Germinal center (tissue), 1 donor: ENCODE measurements around the gene AK8.

Experiments used
- DNase-seq: peaks from one replicate; pipeline ENCODE4 v3.0.0; 2012; ENCODE audit warnings: mixed read lengths, low spot score

Gene AK8

GRCh38 chr9:132825430-132825829 lies 52.7 kb downstream of the AK8 start:
- DNase-seq = no peak

- DNase-seq = no peak
Measured at GRCh38 chr9:132824951-132825350, 53.1 kb downstream of the AK8 start.

DNA sequence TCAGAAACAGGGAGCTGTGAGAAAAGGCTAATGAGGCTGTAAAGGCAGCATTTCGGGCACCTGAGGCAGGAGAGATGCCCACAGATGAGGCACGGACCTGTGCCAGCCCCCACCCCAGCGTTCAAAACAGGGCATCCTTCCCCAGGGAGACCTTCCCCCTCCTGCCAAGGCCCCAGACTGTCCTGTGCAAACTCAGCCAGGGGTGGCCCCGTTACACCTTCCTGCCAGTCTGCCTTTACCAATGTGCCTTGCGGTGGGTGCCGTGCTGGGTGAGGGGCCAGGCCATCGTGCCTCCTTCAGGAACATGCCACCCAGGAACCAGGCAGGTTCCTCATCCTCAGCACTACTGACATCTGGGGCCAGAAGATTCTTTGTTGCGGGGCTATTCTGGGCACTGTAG lies 53.9 kb downstream of the AK8 start:
- no peak for DNase-seq

DNA sequence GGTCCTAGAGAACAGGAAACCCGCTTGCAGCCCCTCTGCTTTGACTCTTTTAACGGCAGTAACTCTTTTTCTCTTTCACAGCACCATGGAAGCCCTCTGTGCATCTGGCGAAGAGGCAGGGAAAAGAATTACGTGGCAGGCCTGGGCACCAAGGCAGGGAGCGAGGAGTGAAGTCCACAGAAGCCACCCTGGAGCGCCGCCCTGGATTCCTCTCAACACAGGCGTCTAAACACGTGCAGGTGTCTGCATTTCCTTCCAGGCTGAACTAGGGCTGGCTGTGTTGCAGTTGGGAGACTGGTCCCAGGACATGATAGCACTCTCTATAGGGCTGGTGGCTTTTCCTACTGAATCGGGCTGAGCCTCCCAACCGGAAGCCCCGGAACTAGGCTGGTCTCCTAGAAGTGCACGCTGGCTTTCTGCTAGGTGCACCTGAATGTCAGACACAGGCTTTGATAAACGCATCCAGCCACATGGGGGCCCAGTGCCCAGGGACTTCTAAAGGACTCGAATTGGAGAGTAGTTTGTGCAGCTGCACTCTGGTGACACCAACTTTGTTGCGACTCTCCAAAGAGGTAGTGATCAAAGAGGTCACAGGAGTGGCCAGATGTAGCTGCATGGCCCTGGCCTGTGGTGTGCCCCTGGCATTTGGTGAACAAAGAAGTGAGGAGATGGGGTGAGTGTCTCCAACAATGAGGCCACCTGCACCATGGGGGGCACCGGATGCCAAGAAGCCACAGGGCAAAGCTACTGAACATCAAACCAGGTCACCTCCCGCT lies 54.5 kb downstream of the AK8 start:
- DNase-seq = no peak

- DNase-seq = no peak
Measured at GRCh38 chr9:132820169-132820944, 57.7 kb downstream of the AK8 start.

DNA sequence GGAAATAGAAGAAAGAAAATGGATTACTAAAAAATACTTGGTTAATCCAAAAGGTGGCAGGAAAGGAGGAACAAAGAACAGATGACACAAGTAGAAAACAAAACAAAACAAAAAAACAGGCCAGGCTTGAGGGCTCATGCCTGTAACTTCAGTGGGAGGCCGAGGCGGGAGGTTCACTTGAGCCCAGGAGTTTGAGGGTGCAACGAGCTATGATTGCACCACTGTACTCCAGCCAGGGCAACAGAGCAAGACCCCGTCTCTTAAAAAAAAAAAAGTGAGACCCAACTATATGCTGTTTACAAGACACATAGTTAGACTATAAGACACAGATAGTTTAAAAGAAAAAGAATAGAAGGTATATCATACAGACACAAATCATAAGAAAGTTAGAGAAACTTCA lies 59.5 kb downstream of the AK8 start:
- no peak for DNase-seq

DNA sequence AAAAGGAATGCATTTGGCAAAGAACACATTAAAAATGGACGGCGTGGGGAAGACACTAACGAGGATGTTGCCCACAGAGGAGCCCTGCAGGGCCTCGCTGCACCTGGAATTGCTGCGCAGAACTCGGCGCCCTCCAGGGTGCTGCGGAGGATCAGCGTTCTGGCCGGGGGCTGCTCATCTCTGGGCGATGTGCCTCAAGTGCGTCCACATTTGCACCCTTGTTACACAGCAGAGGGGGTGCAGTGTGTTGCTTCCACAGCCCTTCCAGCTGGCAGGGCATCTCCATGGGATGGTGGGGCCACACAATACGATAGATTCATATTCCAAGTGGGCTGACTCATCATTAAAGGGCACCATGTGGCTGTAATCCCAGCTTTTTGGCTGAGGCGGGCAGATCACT lies 63.1 kb downstream of the AK8 start:
- no peak for DNase-seq

DNA sequence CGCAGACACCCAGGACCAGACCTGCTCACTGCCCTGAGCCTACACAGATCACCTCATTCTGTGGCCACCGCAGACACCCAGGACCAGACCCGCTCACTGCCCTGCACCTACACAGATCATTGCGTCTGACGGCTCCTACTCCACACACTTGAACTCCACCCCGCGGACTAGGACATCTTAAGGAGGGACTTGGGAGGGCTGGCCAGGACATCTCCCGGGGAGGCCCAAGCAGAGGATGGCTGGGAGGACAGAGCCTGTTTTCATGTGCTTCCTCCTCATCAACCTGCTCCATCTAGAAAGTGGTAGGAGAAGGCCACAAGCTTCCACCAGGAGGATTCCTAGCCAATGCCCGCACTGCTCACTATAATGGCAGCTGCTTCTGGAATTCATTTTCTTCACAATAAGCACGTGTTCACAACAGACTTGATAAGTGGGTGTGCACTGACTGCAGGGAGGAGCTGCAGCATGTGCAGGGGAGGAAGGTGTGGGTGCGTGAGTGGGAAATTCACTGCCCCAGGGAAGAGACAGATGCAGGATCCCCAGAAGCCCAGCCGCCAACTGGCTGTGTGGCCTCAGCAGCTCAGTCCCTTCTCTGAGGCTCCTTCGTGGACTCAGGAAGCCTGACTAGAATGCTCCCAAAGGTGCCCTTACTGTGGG lies 64.8 kb downstream of the AK8 start:
- no peak for DNase-seq

- DNase-seq = no peak
Measured at GRCh38 chr9:132811985-132812384, 66.1 kb downstream of the AK8 start.

GRCh38 chr9:132810314-132810713 lies 67.8 kb downstream of the AK8 start:
- no peak for DNase-seq

DNA sequence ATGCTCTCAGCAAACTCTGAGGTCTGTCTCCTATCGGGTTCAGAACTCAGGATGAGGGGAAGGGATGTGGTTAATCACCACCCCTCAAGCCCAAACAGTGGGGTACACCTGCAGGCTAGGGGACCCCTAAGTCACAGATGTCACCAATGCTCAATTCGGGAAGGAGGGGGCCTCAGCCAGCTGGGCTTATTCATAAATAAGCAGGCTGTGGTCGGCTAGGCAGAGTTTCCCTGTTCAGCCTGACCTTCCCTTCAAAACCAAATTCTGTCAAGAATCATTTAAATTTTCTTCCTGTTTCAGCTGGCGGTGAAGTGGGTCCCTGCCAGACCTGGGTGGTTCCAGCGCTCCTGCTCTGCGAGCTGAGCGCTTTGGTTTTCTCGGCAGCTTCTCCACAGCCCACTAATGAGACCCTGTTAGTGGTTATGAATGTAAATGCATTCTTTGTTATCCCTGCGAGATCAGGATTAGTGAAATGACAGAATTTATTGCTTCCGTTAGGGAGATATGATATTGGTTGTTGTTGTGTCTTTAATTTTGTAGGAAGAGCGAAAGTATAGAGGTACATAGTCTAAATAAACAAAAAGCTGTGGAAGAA lies 68.3 kb downstream of the AK8 start:
- DNase-seq = no peak

DNA sequence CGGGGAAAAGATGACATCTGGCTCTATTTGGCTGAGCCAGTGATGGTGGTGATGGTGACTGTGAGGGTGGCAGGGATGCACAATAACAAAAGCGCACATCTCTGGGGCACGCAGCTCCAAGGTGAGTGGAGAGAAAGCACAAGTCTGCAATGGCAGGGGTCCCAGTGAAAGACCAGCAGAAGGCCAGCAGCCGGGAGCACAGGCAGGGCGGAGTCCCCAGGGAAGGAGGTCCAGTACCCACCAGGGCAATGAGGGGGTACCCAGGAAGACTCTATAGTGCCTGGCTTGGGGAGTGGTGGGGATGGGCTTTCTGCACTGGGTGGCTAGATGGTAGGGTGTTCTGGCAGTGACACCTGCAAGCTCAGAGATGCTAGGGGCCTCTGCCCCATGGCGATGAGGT lies 69.4 kb downstream of the AK8 start:
- DNase-seq = no peak

DNA sequence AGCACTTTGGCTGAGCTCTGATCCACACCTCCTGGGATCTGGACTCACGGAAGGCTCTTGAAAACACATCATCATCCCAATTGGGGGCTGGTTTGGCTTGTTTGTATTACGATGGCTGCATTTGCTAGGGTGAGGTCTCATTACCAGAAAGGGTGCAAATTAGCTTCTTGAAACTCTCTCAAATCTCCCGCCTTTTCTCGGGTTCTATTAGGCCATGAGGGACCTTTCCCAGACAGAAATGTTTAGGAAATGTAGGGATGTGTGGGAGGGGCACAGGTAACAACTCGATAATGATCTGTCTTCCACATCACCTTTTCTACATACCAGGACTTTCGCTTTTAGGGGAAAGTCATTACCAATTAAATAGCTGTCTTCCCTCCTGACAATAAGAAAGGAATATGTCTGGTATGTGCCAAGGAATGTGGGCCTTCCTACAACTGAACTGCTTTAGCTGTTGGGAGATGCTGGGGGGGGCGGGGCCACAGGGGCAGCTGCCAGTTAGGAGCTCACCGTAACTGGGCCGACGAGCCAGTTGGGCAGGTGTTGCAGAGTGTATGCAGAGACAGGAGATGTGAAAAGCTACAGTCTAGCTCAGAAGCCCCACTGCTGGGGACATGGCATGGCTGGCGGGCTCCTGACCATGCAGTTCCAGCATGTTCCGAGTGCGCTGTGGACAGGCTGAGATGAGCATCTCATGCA lies 71.2 kb downstream of the AK8 start:
- no peak for DNase-seq

- no peak for DNase-seq
Measured at GRCh38 chr9:132806306-132806705, 71.8 kb downstream of the AK8 start.

DNA sequence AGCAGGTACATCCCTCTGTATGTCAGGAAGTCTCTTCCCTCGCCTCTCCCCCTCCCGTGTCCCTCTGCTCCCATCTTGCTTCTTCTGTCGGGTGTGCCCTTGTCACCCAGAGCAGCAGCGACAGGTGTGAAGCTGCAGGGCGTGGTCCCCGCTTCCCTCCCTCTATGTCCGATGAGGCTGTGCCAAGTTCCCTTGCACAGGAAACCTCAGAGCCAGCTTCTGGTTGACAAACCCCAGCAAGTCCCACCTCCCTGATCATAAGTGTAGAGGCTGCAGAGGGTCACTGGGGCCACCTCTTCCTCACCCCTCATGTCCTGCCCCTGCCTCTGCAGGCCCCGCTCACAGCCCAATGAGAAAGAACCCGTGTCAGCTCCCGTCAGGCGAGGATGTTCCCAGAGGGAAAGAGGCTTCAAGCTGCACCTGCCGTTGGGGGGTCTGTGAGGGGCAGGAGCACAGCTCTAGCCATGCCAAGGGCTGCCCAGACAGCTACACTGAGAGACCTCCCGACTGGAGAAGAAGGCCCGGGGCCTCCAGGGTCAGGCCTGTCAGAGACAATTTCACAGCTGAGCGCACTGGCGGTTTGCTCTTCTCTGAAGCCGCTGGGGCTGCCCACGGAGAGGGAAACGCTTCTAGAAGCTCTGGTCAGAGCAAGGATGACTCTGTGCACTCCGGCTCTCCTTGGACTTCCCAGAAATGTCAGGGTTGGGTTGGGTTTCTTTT lies 73.3 kb downstream of the AK8 start:
- no peak for DNase-seq

- no peak for DNase-seq
Measured at GRCh38 chr9:132802121-132802795, 75.8 kb downstream of the AK8 start.

- no peak for DNase-seq
Measured at GRCh38 chr9:132801659-132802058, 76.4 kb downstream of the AK8 start.

GRCh38 chr9:132800038-132800648 lies 77.9 kb downstream of the AK8 start:
- DNase-seq = peak; percentile 62

DNA sequence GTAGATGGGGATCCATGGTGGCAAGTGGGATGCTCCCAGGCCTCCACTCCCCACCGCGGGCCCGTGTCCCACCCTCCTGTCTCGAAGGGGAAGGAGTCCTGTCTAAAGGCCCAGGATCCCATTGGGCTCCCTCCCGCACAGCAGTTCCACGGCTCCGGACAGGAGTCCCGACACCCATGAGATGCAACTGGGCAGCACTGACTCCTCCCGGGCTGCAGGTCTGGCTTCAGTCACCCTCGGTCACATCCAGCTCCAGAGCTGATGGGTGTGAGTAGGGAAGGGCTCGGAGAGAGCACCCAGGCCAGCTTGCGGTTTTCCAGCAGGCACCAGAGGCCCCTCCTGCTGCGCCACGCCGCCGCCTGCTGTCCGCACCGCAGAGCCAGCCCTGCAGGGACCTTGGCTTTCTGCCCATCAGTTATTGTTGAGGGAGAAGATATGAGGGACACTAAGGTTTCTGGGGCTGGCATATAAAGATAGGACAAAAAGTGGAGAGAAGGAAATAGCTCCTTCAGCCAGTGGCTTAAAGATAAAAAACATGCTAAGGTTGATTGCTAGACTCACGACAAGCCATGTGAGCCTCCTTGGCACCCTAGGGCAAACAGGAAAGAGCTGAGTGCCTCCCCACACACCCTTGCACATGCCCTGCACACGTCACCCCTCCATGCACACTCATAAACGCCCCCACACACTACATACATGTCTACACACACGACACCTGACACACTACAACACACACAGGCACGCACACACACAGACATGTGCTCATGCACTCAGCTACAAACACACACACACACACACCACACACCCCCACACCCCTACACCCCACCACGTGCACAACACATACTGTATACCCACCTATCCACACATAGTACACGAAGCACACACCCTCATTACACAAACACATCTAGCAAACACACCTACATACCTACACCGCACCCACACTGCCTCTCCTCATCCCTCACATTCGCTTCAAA lies 79.0 kb downstream of the AK8 start:
- no peak for DNase-seq
